GM19025 (cell line): ENCODE results near the gene MYO15A.

Experiments
- ATAC-seq: cut with Tn5 transposase; IDR thresholded peaks from one replicate; pipeline ENCODE4 v1.9.1; 2021; ENCODE audit warnings: mild to moderate bottlenecking, low read depth, moderate library complexity; ENCODE audit not compliant: unreplicated experiment

MYO15A gene

GRCh38 chr17:18155179-18155578, 46.6 kb downstream of the MYO15A start:
- no peak for ATAC-seq

GRCh38 chr17:18156171-18156975, 47.8 kb downstream of the MYO15A start:
- ATAC-seq, result no peak

GRCh38 chr17:18156976-18157280, 48.4 kb downstream of the MYO15A start:
- no peak for ATAC-seq

- ATAC-seq, result no peak
Measured at GRCh38 chr17:18157354-18157985, 48.9 kb downstream of the MYO15A start.

- no peak for ATAC-seq
Measured at GRCh38 chr17:18158022-18158600, 49.6 kb downstream of the MYO15A start.

- no peak for ATAC-seq
Measured at GRCh38 chr17:18159551-18160120, 51.1 kb downstream of the MYO15A start.

GRCh38 chr17:18160128-18160856, 51.7 kb downstream of the MYO15A start:
- ATAC-seq, result no peak

- peak; percentile 59 for ATAC-seq
Measured at GRCh38 chr17:18161207-18162145, 52.9 kb downstream of the MYO15A start.

GRCh38 chr17:18163547-18163946, 55.0 kb downstream of the MYO15A start:
- ATAC-seq, result no peak

GRCh38 chr17:18166894-18167293, 58.3 kb downstream of the MYO15A start:
- no peak for ATAC-seq

- no peak for ATAC-seq
Measured at GRCh38 chr17:18167421-18167820, 58.9 kb downstream of the MYO15A start.

GRCh38 chr17:18172531-18173278, 64.1 kb downstream of the MYO15A start:
- no peak for ATAC-seq

GRCh38 chr17:18173740-18174139, 65.2 kb downstream of the MYO15A start:
- no peak for ATAC-seq

- ATAC-seq, result no peak
Measured at GRCh38 chr17:18176176-18176575, 67.6 kb downstream of the MYO15A start.

GRCh38 chr17:18177133-18177532, 68.6 kb downstream of the MYO15A start:
- ATAC-seq, result no peak

GRCh38 chr17:18177722-18178121, 69.2 kb downstream of the MYO15A start:
- no peak for ATAC-seq

- ATAC-seq, result no peak
Measured at GRCh38 chr17:18179196-18179595, 70.6 kb downstream of the MYO15A start.

- ATAC-seq, result no peak
Measured at GRCh38 chr17:18179804-18180203, 71.2 kb downstream of the MYO15A start.

- ATAC-seq, result no peak
Measured at GRCh38 chr17:18181358-18181757, 72.8 kb downstream of the MYO15A start.
